SK-N-SH (cell line): ENCODE data around the gene ALAS2. TPM values are rescaled to one million over a fixed set of nuclear protein-coding genes. Genes with fewer than 3 reads are reported as not detected.

Experiments used
- CTCF ChIA-PET: fragments of 300-600, 350-600 bp; formaldehyde crosslinking; extraction: SDS; loops from one replicate; lab custom pipeline; 2021; lab: Yijun Ruan, JAX
- POLR2A ChIA-PET: fragments of 350-600 bp; sonication (Branson Sonifier 250); formaldehyde crosslinking; extraction: SDS; loops from one replicate; lab custom pipeline; 2020; ENCODE audit warnings: antibody characterized with exemption, inconsistent platforms; lab: Yijun Ruan, JAX
- DNase-seq: peaks from one replicate; pipeline ENCODE4 v3.0.0; 2012
- H2AFZ ChIP-seq: fragments of 200-600 bp; sonication (generic); 2 replicates; pipeline ENCODE4 v1.8.1; 2016; ENCODE audit warnings: antibody characterized with exemption, mild to moderate bottlenecking, low read depth
- H3F3A ChIP-seq: fragments of 200-600 bp; sonication (generic); replicated peaks from 2 replicates; pipeline ENCODE3; 2016; ENCODE audit warnings: antibody characterized with exemption, mild to moderate bottlenecking; ENCODE audit not compliant: insufficient read depth
- H3K27ac ChIP-seq, 2 experiments: fragments of 200-500 bp in 1 of 2; fragments of 200-600 bp in 1 of 2; sonication (Bioruptor generic) in 1 of 2; sonication (generic), shearing (Covaris generic) in 1 of 2; 2 replicates each; pipeline versions ENCODE4 v1.5.1 to v1.6.1; 2014 to 2016; ENCODE audit warnings: low read depth in 2 of 2, inconsistent platforms in 1 of 2, low read length in 1 of 2, mild to moderate bottlenecking in 1 of 2, mixed read lengths in 1 of 2
- H3K27me3 ChIP-seq: fragments of 200-600 bp; sonication (generic), shearing (Covaris generic); 2 replicates; pipeline ENCODE4 v1.6.1; 2016; ENCODE audit warnings: mixed run types; ENCODE audit not compliant: insufficient read depth
- H3K36me3 ChIP-seq, 2 experiments: fragments of 200-500 bp in 1 of 2; fragments of 200-600 bp in 1 of 2; sonication (Bioruptor generic) in 1 of 2; sonication (generic) in 1 of 2; replicated peaks in 1 of 2; 2 replicates each; pipeline versions ENCODE3 to v1.5.1; 2014 to 2016; ENCODE audit warnings: low read length in 1 of 2, mild to moderate bottlenecking in 1 of 2; ENCODE audit not compliant: insufficient read depth in 2 of 2, control insufficient read depth in 1 of 2
- H3K4me1 ChIP-seq, 2 experiments: fragments of 200-500 bp in 1 of 2; fragments of 200-600 bp in 1 of 2; sonication (Bioruptor generic) in 1 of 2; sonication (generic), shearing (Covaris generic) in 1 of 2; 2 replicates each; pipeline versions ENCODE4 v1.5.1 to v1.6.1; 2014 to 2016; ENCODE audit warnings: low read depth in 1 of 2, low read length in 1 of 2, mixed run types in 1 of 2; ENCODE audit not compliant: insufficient read depth in 2 of 2, control insufficient read depth in 1 of 2
- H3K4me2 ChIP-seq: fragments of 200-600 bp; sonication (generic), shearing (Covaris generic); 2 replicates; pipeline ENCODE4 v1.6.1; 2017; ENCODE audit warnings: mixed run types
- H3K4me3 ChIP-seq, 2 experiments: fragments of 200-500 bp in 1 of 2; fragments of 200-600 bp in 1 of 2; sonication (Bioruptor generic) in 1 of 2; sonication (generic), shearing (Covaris generic) in 1 of 2; 2 replicates each; pipeline versions ENCODE4 v1.5.1 to v1.8.1; 2014 to 2016; ENCODE audit warnings: low read depth in 2 of 2, inconsistent platforms in 1 of 2, low read length in 1 of 2, mild to moderate bottlenecking in 1 of 2, mixed read lengths in 1 of 2, moderate library complexity in 1 of 2
- H3K79me2 ChIP-seq: fragments of 200-600 bp; sonication (generic); 2 replicates; pipeline ENCODE4 v1.8.1; 2017; ENCODE audit warnings: mild to moderate bottlenecking; ENCODE audit not compliant: insufficient read depth
- H3K9ac ChIP-seq: fragments of 200-600 bp; sonication (generic); 2 replicates; pipeline ENCODE4 v1.6.1; 2017; ENCODE audit warnings: mixed run types
- H3K9me2 ChIP-seq: fragments of 200-600 bp; sonication (generic); 2 replicates; pipeline ENCODE4 v1.6.1; 2017; ENCODE audit warnings: mixed run types
- H3K9me3 ChIP-seq: fragments of 200-600 bp; sonication (generic); 2 replicates; pipeline ENCODE4 v1.6.1; 2017; ENCODE audit warnings: mixed run types, mild to moderate bottlenecking, moderate library complexity
- H4K20me1 ChIP-seq: fragments of 200-600 bp; sonication (generic); 2 replicates; pipeline ENCODE4 v1.6.1; 2017; ENCODE audit warnings: mild to moderate bottlenecking, mixed run types; ENCODE audit not compliant: insufficient read depth
- FOSL2 ChIP-seq: IDR thresholded peaks from 2 replicates; pipeline ENCODE4 v1.4.0; 2012; ENCODE audit warnings: low read depth, mild to moderate bottlenecking, moderate library complexity, borderline replicate concordance
- FOXM1 ChIP-seq: IDR thresholded peaks from 2 replicates; pipeline ENCODE4 v1.4.0; 2012; ENCODE audit warnings: low read depth, mild to moderate bottlenecking
- JUND ChIP-seq: IDR thresholded peaks from 2 replicates; pipeline ENCODE4 v1.4.0; 2012
- MEF2A ChIP-seq: IDR thresholded peaks from 2 replicates; pipeline ENCODE4 v1.4.0; 2012; ENCODE audit warnings: low read depth, borderline replicate concordance
- RCOR1 ChIP-seq: fragments of 150-350 bp; IDR thresholded peaks from 2 replicates; pipeline ENCODE4 v1.6.1; 2017; ENCODE audit warnings: antibody characterized with exemption, low read length
- WGBS: methylation state at CpG from one replicate; pipeline ENCODE4 v1.1.6; 2017; ENCODE audit warnings: low lambda C conversion rate; 5-methylcytosine and 5-hydroxymethylcytosine counted together
- polyA plus RNA-seq, 3 experiments: library from polyadenylated mRNA; depleted of rRNA; stranded (reverse); fragments of >200 nt; gene quantifications; 2 replicates each; pipeline ENCODE4 v1.2.3, GENCODE V29; 2012
- TF ChIP-seq, protein P1 (sequence below): fragments of 150-350 bp; IDR thresholded peaks from 2 replicates; pipeline ENCODE4 v1.6.1; 2017; ENCODE audit warnings: antibody characterized with exemption, low read length, low read depth, borderline replicate concordance
- TF ChIP-seq, protein P2 (sequence below): IDR thresholded peaks from 2 replicates; pipeline ENCODE4 v1.6.1; 2012; ENCODE audit warnings: mild to moderate bottlenecking, low read depth, low read length, moderate library complexity
- TF ChIP-seq, protein P3 (sequence below): IDR thresholded peaks from 2 replicates; pipeline ENCODE4 v1.4.0; 2012; ENCODE audit warnings: low read depth

ALAS2 gene
- polyA plus RNA-seq, 1 of the 3 experiments (the other 2 are of a cell fraction): not detected

DNA sequence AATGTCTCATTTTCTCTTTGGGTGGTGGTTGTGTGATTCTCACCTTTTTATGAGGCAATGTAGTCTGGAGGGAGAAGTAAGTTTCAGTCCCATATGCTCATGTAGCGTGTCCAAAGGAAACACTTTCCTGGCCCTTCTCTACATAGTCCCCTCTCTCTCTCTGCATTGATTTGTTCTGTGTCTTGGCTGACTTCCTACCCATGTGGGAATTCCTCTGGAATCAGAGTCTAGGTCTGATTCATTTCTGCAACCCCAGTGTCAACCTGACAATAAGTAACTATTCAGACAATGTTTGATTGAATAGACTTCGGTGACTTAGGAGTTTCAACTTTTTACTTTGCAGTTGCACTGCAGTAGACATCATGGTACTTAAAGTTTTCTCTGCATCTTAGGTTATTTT lies 2.7 kb upstream of the ALAS2 start:
- Histone ChIP-seq H3K27ac (no peak overlapping the region), H4K20me1 (no peaks in the 10 kb centered on the region), H3K79me2 (no peaks in the 10 kb centered on the region), H3F3A (no peaks in the 10 kb centered on the region), H3K9ac (no peak overlapping the region), H3K4me3 (no peak overlapping the region), H2AFZ (no peak overlapping the region), H3K9me3 (no peaks in the 10 kb centered on the region), H3K36me3 (no peaks in the 10 kb centered on the region), H3K9me2 (no peaks in the 10 kb centered on the region), H3K27me3 (no peaks in the 10 kb centered on the region), H3K4me1 (no peaks in the 10 kb centered on the region), H3K4me2 (no peak overlapping the region)
- TF ChIP-seq, protein P1, sequence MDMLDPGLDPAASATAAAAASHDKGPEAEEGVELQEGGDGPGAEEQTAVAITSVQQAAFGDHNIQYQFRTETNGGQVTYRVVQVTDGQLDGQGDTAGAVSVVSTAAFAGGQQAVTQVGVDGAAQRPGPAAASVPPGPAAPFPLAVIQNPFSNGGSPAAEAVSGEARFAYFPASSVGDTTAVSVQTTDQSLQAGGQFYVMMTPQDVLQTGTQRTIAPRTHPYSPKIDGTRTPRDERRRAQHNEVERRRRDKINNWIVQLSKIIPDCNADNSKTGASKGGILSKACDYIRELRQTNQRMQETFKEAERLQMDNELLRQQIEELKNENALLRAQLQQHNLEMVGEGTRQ: no peak
- TF ChIP-seq RCOR1 (no peak), FOSL2 (no peak), JUND (no peak)
- 16% methylated on average over 2 of the region's 2 CpGs for WGBS
- ChIA-PET POLR2A (no interaction called here), CTCF (no interaction called here)
- no peak for DNase-seq

DNA sequence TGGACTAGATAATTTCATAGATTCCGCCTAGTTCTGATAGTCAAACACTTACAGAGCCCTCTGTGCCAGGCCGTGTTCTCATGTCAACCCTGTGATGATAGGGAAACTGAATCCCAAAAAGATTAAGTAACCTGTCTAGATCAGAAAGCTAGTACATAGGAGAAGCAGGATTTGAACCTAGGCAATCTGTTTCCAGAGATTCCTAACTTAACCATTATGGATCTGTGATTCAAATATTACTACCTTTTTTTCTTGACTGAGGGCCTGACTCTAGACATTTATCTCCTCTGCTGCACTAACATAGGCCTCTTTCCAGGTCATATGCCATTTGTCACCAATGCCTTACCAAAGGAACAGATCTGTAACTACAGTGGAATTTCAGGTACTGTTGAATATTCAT lies 1.5 kb downstream of the ALAS2 start:
- Histone ChIP-seq H3K4me1 (no peaks in the 10 kb centered on the region), H4K20me1 (no peaks in the 10 kb centered on the region), H3K36me3 (no peaks in the 10 kb centered on the region), H3K9ac (no peak overlapping the region), H3K27me3 (no peaks in the 10 kb centered on the region), H3K27ac (no peak overlapping the region), H3K9me3 (no peaks in the 10 kb centered on the region), H2AFZ (no peak overlapping the region), H3K4me2 (no peak overlapping the region), H3K9me2 (no peaks in the 10 kb centered on the region)
- no peak for DNase-seq
- 24% methylated on average over 2 of the region's 2 CpGs for WGBS
- TF ChIP-seq FOXM1 (no peak), MEF2A (no peak), RCOR1 (no peak)
- TF ChIP-seq, protein P2, sequence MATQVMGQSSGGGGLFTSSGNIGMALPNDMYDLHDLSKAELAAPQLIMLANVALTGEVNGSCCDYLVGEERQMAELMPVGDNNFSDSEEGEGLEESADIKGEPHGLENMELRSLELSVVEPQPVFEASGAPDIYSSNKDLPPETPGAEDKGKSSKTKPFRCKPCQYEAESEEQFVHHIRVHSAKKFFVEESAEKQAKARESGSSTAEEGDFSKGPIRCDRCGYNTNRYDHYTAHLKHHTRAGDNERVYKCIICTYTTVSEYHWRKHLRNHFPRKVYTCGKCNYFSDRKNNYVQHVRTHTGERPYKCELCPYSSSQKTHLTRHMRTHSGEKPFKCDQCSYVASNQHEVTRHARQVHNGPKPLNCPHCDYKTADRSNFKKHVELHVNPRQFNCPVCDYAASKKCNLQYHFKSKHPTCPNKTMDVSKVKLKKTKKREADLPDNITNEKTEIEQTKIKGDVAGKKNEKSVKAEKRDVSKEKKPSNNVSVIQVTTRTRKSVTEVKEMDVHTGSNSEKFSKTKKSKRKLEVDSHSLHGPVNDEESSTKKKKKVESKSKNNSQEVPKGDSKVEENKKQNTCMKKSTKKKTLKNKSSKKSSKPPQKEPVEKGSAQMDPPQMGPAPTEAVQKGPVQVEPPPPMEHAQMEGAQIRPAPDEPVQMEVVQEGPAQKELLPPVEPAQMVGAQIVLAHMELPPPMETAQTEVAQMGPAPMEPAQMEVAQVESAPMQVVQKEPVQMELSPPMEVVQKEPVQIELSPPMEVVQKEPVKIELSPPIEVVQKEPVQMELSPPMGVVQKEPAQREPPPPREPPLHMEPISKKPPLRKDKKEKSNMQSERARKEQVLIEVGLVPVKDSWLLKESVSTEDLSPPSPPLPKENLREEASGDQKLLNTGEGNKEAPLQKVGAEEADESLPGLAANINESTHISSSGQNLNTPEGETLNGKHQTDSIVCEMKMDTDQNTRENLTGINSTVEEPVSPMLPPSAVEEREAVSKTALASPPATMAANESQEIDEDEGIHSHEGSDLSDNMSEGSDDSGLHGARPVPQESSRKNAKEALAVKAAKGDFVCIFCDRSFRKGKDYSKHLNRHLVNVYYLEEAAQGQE: no peak
- TF ChIP-seq, protein P3, sequence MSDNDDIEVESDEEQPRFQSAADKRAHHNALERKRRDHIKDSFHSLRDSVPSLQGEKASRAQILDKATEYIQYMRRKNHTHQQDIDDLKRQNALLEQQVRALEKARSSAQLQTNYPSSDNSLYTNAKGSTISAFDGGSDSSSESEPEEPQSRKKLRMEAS: no peak
- TF ChIP-seq, all 33 proteins: peak for 0
- ChIA-PET CTCF (no interaction called here), POLR2A (no interaction called here)
- no peak overlapping the region for H3K4me3 ChIP-seq
- no peaks in the 10 kb centered on the region for H3F3A ChIP-seq
- H3K79me2 ChIP-seq: no peaks in the 10 kb centered on the region
